ENCODE data around the gene TADA3.

DNA sequence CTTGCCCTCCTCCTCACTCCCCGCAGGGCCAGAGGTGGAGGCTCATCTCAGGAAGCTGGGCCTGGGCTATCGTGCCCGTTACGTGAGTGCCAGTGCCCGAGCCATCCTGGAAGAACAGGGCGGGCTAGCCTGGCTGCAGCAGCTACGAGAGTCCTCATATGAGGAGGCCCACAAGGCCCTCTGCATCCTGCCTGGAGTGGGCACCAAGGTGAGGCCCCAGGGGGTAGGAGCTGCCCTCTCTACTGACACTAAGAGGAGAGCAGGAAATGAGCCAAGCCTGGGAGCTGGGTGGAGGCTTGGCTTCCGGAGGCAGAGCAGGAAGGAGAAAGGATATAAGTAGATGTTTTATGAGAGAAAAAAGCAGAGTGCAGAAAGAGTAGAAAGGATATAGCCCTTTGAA lies 37.6 kb downstream of the TADA3 start:
- TF ChIP-seq, protein P1, sequence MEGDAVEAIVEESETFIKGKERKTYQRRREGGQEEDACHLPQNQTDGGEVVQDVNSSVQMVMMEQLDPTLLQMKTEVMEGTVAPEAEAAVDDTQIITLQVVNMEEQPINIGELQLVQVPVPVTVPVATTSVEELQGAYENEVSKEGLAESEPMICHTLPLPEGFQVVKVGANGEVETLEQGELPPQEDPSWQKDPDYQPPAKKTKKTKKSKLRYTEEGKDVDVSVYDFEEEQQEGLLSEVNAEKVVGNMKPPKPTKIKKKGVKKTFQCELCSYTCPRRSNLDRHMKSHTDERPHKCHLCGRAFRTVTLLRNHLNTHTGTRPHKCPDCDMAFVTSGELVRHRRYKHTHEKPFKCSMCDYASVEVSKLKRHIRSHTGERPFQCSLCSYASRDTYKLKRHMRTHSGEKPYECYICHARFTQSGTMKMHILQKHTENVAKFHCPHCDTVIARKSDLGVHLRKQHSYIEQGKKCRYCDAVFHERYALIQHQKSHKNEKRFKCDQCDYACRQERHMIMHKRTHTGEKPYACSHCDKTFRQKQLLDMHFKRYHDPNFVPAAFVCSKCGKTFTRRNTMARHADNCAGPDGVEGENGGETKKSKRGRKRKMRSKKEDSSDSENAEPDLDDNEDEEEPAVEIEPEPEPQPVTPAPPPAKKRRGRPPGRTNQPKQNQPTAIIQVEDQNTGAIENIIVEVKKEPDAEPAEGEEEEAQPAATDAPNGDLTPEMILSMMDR (IDR thresholded peaks at IDR 0.05) = no peak
- no peak for TF ChIP-seq POLR2A (IDR thresholded peaks at IDR 0.05)

All from Peyer's patch (tissue), 4 donors.